HG03439 (cell line): ENCODE results near the gene IRF2BP1.
"Not testable (repeated sequence)": the region's sequence is repeated elsewhere in the genome, so short reads cannot be mapped to it uniquely, and the experiment has no call there.

Experiments
- ATAC-seq: cut with Tn5 transposase; IDR thresholded peaks from one replicate; pipeline ENCODE4 v1.9.1; 2021; ENCODE audit warnings: mild to moderate bottlenecking, moderate library complexity; ENCODE audit not compliant: unreplicated experiment

Gene IRF2BP1

GRCh38 chr19:45882652-45883585 lies 3.0 kb downstream of the IRF2BP1 start:
- ATAC-seq = no peak

- no peak for ATAC-seq
Observed at GRCh38 chr19:45881909-45882528, 3.9 kb downstream of the IRF2BP1 start.

GRCh38 chr19:45881082-45881908 lies 4.6 kb downstream of the IRF2BP1 start:
- ATAC-seq = no peak

GRCh38 chr19:45879971-45880370 lies 6.0 kb downstream of the IRF2BP1 start:
- no peak for ATAC-seq

- ATAC-seq = no peak
Observed at GRCh38 chr19:45879055-45879454, 6.9 kb downstream of the IRF2BP1 start.

GRCh38 chr19:45878043-45878794 lies 7.7 kb downstream of the IRF2BP1 start:
- ATAC-seq = no peak

- ATAC-seq = no peak
Observed at GRCh38 chr19:45876411-45877197, 9.3 kb downstream of the IRF2BP1 start.

GRCh38 chr19:45876161-45876410 lies 9.9 kb downstream of the IRF2BP1 start:
- ATAC-seq = no peak

- ATAC-seq = no peak
Observed at GRCh38 chr19:45874620-45874966, 11.3 kb downstream of the IRF2BP1 start.

GRCh38 chr19:45873219-45873772 lies 12.6 kb downstream of the IRF2BP1 start:
- no peak for ATAC-seq

- no peak for ATAC-seq
Observed at GRCh38 chr19:45872095-45872919, 13.6 kb downstream of the IRF2BP1 start.

GRCh38 chr19:45870798-45871197 lies 15.1 kb downstream of the IRF2BP1 start:
- no peak for ATAC-seq

- ATAC-seq = not testable (repeated sequence)
Observed at GRCh38 chr19:45867241-45867640, 18.7 kb downstream of the IRF2BP1 start.

GRCh38 chr19:45866400-45867176 lies 19.4 kb downstream of the IRF2BP1 start:
- ATAC-seq = no peak

- ATAC-seq = no peak
Observed at GRCh38 chr19:45865269-45865948, 20.5 kb downstream of the IRF2BP1 start.

GRCh38 chr19:45864629-45865082 lies 21.3 kb downstream of the IRF2BP1 start:
- no peak for ATAC-seq

- no peak for ATAC-seq
Observed at GRCh38 chr19:45863840-45864628, 21.9 kb downstream of the IRF2BP1 start, which contains the start of gene FOXA3. FOXA3 (plus strand) TSS chr19:45864326; CDS start chr19:45864457, 131 bp downstream.
